CD4-positive, alpha-beta T cell treated with Interleukin-10 for 1 hour (primary cell): ENCODE results near the gene CCBE1.
"Not testable (repeated sequence)": the region's sequence is repeated elsewhere in the genome, so short reads cannot be mapped to it uniquely, and the experiment has no call there.

ENCODE experiments used
- DNase-seq: peaks from one replicate; pipeline ENCODE4 v3.0.0-alpha.2; 2020

Gene CCBE1

GRCh38 chr18:59714096-59714495, 16.9 kb upstream of the CCBE1 start:
- not testable (repeated sequence) for DNase-seq

GRCh38 chr18:59712311-59712710, 15.1 kb upstream of the CCBE1 start:
- no peak for DNase-seq

GRCh38 chr18:59708988-59709387, 11.8 kb upstream of the CCBE1 start:
- DNase-seq: no peak

GRCh38 chr18:59707306-59707705, 10.1 kb upstream of the CCBE1 start:
- no peak for DNase-seq

- no peak for DNase-seq
Observed at GRCh38 chr18:59706499-59706898, 9.3 kb upstream of the CCBE1 start.

GRCh38 chr18:59705145-59705544, 7.9 kb upstream of the CCBE1 start:
- DNase-seq: no peak

GRCh38 chr18:59704146-59704545, 6.9 kb upstream of the CCBE1 start:
- no peak for DNase-seq

GRCh38 chr18:59701272-59701671, 4.0 kb upstream of the CCBE1 start:
- no peak for DNase-seq

- DNase-seq: no peak
Observed at GRCh38 chr18:59700535-59700967, 3.3 kb upstream of the CCBE1 start.

- no peak for DNase-seq
Observed at GRCh38 chr18:59699750-59700534, 2.7 kb upstream of the CCBE1 start.

- DNase-seq: no peak
Observed at GRCh38 chr18:59699061-59699460, 1.8 kb upstream of the CCBE1 start.

GRCh38 chr18:59696311-59697235, 650 bp downstream of the CCBE1 start:
- DNase-seq: no peak

GRCh38 chr18:59695551-59695950, 1.7 kb downstream of the CCBE1 start:
- no peak for DNase-seq

- DNase-seq: no peak
Observed at GRCh38 chr18:59694824-59695223, 2.4 kb downstream of the CCBE1 start.

- no peak for DNase-seq
Observed at GRCh38 chr18:59691996-59692395, 5.2 kb downstream of the CCBE1 start.

- no peak for DNase-seq
Observed at GRCh38 chr18:59690996-59691395, 6.2 kb downstream of the CCBE1 start.

- no peak for DNase-seq
Observed at GRCh38 chr18:59690186-59690982, 6.8 kb downstream of the CCBE1 start.

GRCh38 chr18:59689756-59690155, 7.5 kb downstream of the CCBE1 start:
- no peak for DNase-seq

GRCh38 chr18:59686260-59686659, 11.0 kb downstream of the CCBE1 start:
- no peak for DNase-seq

- no peak for DNase-seq
Observed at GRCh38 chr18:59685501-59685900, 11.7 kb downstream of the CCBE1 start.

GRCh38 chr18:59684777-59685176, 12.4 kb downstream of the CCBE1 start:
- no peak for DNase-seq

- DNase-seq: no peak
Observed at GRCh38 chr18:59681521-59682004, 15.7 kb downstream of the CCBE1 start.

GRCh38 chr18:59681051-59681450, 16.2 kb downstream of the CCBE1 start:
- no peak for DNase-seq
